ENCODE data around the gene NENF.

Gene NENF

DNA sequence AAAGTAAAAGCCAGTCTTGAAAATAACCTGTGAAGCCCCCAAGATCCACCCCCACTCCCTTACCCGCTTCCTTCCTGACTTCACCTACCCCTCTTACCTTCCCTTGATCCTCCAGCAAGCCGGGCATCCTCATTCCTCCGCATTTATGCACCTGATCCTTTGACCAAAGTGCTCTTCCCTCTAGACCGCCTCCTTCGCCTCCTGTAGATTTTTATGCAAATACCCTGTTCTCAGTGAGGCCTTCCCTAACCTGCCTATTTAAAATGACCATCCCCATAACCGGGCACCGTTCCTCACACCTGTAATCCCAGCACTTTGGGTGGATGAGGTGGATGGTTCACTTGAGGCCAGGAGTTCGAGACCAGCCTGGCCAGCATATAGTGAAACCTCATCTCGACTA lies 1.1 kb upstream of the NENF start:
- no peak for DNase-seq (ENCODE audit: low read depth in 2 of 2)

DNA sequence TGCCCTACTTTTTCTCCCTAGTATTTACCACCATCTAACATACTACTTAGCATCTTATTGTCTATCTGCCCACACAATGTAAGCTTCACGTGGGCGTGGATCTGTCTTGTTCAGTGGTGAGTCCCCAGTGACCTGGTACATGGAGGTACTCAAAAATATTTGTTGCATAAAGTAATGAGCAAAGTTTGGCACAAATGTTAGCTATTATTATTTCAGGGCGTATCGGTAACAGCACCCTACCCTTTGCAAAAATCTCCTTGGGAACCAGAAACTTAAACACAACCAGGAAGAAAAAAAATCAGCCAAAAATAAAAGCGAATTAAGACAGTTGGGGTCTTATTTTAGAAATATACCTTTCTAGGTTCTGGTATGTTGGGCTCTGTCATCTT lies 454 bp upstream of the NENF start:
- no peak for DNase-seq (ENCODE audit: low read depth in 2 of 2)

DNA sequence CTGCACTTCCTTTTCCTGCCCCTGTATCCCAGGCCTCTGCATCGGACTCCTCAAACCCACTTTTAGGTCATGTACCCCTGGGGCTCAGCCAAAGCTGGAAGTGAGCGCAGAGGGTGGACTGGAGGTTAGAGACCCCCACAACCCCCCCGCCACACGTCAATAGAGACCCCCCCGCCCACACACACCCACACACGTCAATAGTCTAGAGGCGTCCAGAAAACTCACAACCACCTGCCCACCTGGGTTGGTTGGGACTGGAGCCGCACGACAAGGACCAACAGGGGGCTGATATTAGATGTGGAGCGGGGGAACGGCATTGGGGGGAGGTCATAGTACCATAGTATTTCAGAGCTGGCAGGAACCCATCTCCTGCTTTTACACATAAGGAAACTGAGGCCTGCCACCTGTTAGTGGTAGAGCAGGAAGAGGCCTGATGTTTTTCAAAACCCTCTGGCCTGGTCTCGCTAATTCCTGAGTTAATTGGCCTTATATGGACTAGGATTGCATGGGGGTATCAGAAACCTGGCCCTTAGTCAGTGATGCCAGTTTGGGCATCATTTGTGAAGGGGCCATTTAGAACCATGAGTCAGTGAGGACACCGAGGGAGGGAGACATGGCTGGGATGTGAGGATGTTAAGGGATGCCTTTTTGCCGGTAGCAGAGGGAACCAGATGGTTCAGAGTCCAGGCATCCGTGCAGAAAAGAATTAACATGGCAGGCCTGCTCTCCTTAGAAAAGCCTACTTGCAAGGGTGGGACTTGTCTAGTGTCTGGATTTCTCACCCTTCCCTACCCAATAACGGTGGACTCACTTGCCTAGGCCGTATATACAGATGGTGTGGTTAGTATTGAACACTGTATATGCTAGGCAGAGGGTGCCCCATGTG lies 1.1 kb downstream of the NENF start:
- no peak for DNase-seq (ENCODE audit: low read depth in 2 of 2)

- no peak for DNase-seq (ENCODE audit: low read depth in 2 of 2)
Measured at GRCh38 chr1:212434992-212435391, 2.3 kb downstream of the NENF start.

DNA sequence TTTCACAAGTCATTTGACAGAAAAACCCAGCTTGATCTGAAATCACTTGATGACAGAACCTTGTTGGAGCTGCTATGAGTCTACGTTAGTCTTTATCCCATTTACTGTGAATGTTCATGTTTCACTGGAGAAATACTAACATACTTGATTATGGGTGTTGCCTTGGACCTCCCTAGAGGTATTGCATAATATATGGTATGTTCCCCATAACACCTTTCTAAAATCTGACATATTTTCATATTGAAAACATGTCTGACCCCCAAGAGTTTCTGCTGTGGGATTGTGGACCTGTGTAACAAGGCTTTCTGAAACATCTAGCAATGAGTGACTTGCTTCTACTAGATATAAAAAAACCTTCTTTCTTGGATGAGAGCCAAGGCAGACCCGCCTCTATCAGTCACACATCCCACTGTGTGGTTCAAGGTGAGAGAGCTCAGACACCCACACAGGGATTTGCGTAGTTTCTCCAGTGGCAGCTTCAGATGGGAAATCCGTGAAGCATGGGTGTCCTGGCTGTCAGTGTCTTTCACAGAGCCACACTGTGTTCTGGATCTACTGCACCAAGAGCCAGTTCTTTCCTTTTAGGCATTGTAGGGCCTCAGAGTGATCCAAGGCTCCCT lies 4.6 kb downstream of the NENF start:
- DNase-seq (ENCODE audit: low read depth in 2 of 2) = no peak

GRCh38 chr1:212438831-212439237 lies 6.1 kb downstream of the NENF start:
- DNase-seq (ENCODE audit: low read depth in 2 of 2) = no peak

- DNase-seq (ENCODE audit: low read depth in 2 of 2) = no peak
Measured at GRCh38 chr1:212440419-212440818, 7.7 kb downstream of the NENF start.

DNA sequence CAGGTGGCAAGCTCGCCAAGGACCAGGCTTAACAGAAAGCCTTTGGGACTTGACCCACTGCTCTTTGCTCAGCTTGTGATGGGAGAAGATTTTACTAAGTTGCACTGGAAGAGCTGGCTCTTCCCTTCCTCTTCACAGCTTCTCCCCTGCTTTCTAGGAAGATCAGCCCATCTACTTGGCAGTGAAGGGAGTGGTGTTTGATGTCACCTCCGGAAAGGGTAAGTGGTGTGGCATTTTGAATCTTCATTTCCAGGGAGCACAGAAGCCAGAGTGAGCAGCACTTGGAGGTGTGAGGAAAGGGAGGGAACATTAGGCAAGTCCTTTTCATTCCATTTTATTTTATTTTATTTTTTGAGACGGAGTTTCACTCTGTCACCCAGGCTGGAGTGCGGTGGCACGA lies 9.7 kb downstream of the NENF start:
- no peak for DNase-seq (ENCODE audit: low read depth in 2 of 2)

- DNase-seq (ENCODE audit: low read depth in 2 of 2) = no peak
Measured at GRCh38 chr1:212446333-212446732, 13.6 kb downstream of the NENF start.

GRCh38 chr1:212447478-212447877 lies 14.8 kb downstream of the NENF start:
- DNase-seq (ENCODE audit: low read depth in 2 of 2) = no peak

DNA sequence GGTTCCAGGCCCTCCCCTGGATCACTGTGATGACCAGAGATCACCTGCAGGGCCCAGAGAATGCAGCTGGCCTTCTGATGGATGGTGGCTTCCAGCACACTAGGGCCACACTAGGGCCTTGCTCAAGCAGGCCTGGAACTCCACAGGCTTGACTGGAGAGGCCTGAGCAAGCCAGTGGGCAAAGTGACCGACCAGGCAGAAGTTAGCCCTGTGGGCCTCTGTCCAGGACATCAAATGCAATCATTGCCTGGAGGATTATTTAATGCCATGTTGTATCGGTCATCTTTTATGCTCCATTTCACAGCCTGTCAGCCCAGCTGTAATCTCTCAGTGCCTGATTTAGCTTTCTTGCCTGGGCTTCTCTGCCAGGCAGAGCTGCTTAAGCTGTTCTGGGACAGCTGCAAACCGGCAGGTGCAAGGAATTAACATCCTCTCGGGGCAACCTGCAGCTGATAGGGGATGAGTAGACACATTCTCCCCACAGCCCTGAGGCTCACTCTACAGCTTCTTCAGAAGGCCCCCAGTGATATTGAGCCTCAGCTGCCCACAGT lies 17.7 kb downstream of the NENF start:
- no peak for DNase-seq (ENCODE audit: low read depth in 2 of 2)

GRCh38 chr1:212451416-212452322 lies 18.9 kb downstream of the NENF start:
- DNase-seq (ENCODE audit: low read depth in 2 of 2) = no peak

DNA sequence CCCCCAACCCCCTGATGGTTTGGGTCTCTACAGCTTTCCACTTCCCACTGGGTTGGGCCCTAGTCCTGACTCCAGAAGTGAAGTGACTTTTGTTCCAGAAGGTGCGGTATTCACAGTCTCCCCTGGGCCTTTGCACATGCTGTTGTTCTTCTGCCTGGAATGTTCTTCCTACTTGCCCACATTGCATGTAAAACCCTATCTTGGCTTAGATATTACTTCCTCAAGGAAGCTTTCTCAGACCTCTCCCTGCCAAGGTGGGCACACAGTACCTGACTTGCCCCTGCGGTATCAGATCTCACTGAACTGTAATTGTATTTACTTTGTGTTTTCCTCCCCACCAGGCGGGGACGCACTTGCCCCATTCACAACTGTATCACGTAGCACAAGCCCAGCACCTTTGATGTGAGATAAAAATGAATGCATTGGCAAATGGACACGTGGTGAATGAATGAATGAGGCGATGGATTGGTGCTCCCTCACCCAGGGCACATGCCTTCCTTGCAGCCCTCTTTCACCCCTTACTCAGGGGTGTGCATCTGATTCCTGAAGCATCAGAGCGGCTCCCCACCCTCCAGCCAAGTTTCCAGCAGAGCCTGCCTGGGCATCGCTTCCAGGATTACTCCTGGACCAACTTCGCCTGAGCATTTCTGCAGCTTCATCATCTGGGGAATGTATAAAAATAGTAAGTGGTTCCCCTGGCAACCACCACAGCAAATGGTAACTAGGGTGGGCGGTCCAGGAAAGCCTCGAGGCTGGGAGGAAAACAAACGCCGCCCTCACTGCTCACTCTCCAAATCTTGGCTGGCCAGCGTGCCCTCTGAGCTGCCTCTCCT lies 19.8 kb downstream of the NENF start:
- DNase-seq (ENCODE audit: low read depth in 2 of 2) = no peak

GRCh38 chr1:212453156-212453857 lies 20.6 kb downstream of the NENF start:
- DNase-seq (ENCODE audit: low read depth in 2 of 2) = no peak

DNA sequence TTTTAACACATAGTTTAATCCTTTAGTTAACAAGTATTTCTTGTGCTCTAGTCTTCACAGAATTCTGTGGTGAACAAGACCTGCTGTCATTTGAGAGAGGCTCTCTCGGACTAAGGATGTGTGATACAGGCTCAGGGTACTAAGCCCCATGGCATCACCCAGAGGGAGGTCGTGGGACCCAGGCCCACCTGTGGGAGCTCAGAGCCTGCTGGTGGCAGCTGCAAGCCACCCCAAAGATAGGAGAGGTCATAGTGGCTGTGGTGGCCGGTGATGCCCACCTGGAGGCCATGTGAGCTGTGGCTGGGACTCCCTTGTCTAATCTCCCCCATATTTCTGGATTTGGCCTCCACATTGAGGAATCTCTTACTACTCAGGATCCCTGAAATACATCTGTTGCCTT lies 22.0 kb downstream of the NENF start:
- no peak for DNase-seq (ENCODE audit: low read depth in 2 of 2)

DNA sequence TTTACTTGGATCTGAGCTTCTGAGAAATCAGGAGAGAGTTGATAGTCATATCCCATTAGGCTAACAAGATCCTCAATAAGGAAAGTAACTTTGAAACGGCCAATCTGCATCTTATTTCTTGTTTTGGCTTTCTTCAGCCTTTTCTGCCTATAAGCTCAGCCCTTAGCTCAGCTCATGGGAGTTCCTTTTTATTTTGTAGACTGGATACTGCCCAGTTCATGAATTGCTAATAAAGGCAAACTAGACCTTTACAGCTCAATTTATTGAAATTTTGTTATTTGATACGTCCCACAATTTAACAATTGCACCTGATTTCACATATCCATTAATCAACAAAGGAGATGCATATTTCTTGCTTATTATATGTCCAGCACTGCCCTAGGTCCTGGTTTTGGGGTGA lies 22.7 kb downstream of the NENF start:
- no peak for DNase-seq (ENCODE audit: low read depth in 2 of 2)

GRCh38 chr1:212455803-212456528 lies 23.2 kb downstream of the NENF start:
- DNase-seq (ENCODE audit: low read depth in 2 of 2) = peak; percentile 67 to 77

GRCh38 chr1:212457740-212458338 lies 25.1 kb downstream of the NENF start:
- peak in 1 of 2 donors; percentile 23 for DNase-seq (ENCODE audit: low read depth in 2 of 2)

- DNase-seq (ENCODE audit: low read depth in 2 of 2) = no peak
Measured at GRCh38 chr1:212458817-212459216, 26.1 kb downstream of the NENF start.

Data from activated CD8-positive, alpha-beta memory T cell treated with anti-CD3 and anti-CD28 coated beads for 4 hours (primary cell).